Osteocyte (in vitro differentiated cells): ENCODE data around the gene DDIT3. TPM values are rescaled to one million over a fixed set of nuclear protein-coding genes. Genes with fewer than 3 reads are reported as not detected.

Source experiments
- DNase-seq: peaks from one replicate; pipeline ENCODE4 v3.0.0; 2021; ENCODE audit warnings: mixed read lengths; ENCODE audit not compliant: unreplicated experiment; ENCODE audit errors: extremely low spot score
- H3K27ac Mint-ChIP-seq: one replicate; pipeline ENCODE4 v1.8.0; 2021; ENCODE audit warnings: mild to moderate bottlenecking, mixed read lengths; ENCODE audit not compliant: unreplicated experiment
- H3K27me3 Mint-ChIP-seq: one replicate; pipeline ENCODE4 v1.8.0; 2021; ENCODE audit warnings: mixed read lengths; ENCODE audit not compliant: unreplicated experiment
- H3K36me3 Mint-ChIP-seq: one replicate; pipeline ENCODE4 v1.8.0; 2021; ENCODE audit warnings: mixed read lengths; ENCODE audit not compliant: unreplicated experiment
- H3K4me1 Mint-ChIP-seq: one replicate; pipeline ENCODE4 v1.8.0; 2021; ENCODE audit warnings: mixed read lengths; ENCODE audit not compliant: unreplicated experiment
- H3K4me3 Mint-ChIP-seq: one replicate; pipeline ENCODE4 v1.8.0; 2021; ENCODE audit warnings: mild to moderate bottlenecking, moderate library complexity, mixed read lengths; ENCODE audit not compliant: unreplicated experiment
- H3K9me3 Mint-ChIP-seq: one replicate; pipeline ENCODE4 v1.8.0; 2021; ENCODE audit warnings: mixed read lengths; ENCODE audit not compliant: unreplicated experiment
- total RNA-seq: library from RNA; stranded (reverse); gene quantifications from 2 replicates; pipeline ENCODE4 v1.2.1, GENCODE V29; 2021
- TF ChIP-seq, protein P1 (sequence below): fragments of 200-600 bp; sonication (generic); IDR thresholded peaks from 2 replicates; pipeline ENCODE4 v1.5.0; 2021; ENCODE audit warnings: antibody characterized with exemption, mild to moderate bottlenecking, moderate library complexity

The DDIT3 gene
- total RNA-seq, 1 donor from 2014 or later = 95.7 TPM

DNA sequence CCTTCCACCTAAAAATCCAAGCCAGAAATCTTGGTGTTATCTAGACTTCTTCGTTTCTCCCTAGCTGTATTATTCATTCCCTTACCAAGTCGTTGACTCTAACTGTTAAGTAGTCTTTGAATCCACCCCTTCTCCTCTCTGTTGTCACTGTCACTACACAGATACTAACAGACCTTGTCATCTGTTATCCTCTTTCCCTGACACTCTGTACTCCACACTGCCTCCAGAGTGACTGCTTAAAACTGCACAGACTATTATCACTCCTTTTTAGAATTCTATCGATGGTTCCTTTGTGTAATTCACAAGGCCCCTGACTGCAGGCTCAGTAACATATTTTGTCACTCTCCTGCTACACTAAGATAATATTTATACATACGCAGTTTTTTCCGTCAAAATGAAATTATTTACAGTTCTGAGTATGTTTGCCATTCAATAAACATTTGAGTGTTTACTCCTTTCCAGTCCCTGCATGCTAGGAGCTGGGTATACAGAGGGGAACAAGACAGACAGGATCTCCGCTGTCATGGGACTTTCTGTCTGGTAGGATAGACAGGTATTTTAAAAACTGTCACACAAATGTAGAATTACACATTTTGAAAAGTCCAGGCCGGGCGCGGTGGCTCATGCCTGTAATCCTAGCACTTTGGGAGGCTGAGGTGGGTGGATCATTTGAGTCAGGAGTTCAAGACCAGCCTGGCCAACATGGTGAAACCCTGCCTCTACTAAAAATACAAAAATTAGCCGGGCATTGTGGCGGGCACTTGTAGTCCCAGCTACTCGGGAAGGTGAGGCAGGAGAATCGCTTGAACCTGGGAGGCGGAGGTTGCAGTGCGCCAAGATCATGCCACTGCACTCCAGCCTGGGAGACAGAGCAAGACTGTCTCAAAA is 28.7 kb downstream of the DDIT3 start:
- TF ChIP-seq, protein P1, sequence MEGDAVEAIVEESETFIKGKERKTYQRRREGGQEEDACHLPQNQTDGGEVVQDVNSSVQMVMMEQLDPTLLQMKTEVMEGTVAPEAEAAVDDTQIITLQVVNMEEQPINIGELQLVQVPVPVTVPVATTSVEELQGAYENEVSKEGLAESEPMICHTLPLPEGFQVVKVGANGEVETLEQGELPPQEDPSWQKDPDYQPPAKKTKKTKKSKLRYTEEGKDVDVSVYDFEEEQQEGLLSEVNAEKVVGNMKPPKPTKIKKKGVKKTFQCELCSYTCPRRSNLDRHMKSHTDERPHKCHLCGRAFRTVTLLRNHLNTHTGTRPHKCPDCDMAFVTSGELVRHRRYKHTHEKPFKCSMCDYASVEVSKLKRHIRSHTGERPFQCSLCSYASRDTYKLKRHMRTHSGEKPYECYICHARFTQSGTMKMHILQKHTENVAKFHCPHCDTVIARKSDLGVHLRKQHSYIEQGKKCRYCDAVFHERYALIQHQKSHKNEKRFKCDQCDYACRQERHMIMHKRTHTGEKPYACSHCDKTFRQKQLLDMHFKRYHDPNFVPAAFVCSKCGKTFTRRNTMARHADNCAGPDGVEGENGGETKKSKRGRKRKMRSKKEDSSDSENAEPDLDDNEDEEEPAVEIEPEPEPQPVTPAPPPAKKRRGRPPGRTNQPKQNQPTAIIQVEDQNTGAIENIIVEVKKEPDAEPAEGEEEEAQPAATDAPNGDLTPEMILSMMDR = no peak

DNA sequence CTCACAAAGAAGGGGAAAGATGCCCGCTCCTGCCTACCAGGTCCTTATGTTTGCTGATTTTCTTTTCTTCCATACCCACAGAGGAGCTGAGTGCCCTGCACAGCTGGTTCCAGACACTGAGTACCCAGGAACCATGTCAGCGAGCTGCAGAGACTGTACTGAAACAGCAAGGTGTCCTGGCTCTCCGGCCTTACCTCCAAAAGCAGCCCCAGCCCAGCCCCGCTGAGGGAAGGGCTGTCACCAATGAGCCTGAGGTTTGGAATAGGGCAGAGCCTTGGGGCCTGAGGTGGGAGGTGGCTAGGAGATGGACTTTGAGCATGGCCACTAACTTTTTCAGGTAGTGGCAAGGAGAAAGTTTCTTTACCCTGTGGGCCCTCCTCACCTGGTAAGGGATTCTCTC is 30.2 kb downstream of the DDIT3 start:
- peaks cover 24% of the 10 kb centered on the region for H3K4me1 Mint-ChIP-seq
- H3K27ac Mint-ChIP-seq = no peak overlapping the region
- no peak for DNase-seq
- no peak overlapping the region for H3K4me3 Mint-ChIP-seq
- no peaks in the 10 kb centered on the region for H3K27me3 Mint-ChIP-seq
- H3K36me3 Mint-ChIP-seq = peaks cover 28% of the 10 kb centered on the region
- H3K9me3 Mint-ChIP-seq = no peaks in the 10 kb centered on the region
- TF ChIP-seq, protein P1 = no peak

More for the DNA sequence above, 28.7 kb downstream of the DDIT3 start:
- Mint-ChIP-seq H3K4me3 (no peak overlapping the region), H3K36me3 (peaks cover 35% of the 10 kb centered on the region), H3K27me3 (no peaks in the 10 kb centered on the region), H3K4me1 (peaks cover 24% of the 10 kb centered on the region), H3K9me3 (no peaks in the 10 kb centered on the region), H3K27ac (peak overlapping the region; percentile 66)
- DNase-seq = no peak

DNA sequence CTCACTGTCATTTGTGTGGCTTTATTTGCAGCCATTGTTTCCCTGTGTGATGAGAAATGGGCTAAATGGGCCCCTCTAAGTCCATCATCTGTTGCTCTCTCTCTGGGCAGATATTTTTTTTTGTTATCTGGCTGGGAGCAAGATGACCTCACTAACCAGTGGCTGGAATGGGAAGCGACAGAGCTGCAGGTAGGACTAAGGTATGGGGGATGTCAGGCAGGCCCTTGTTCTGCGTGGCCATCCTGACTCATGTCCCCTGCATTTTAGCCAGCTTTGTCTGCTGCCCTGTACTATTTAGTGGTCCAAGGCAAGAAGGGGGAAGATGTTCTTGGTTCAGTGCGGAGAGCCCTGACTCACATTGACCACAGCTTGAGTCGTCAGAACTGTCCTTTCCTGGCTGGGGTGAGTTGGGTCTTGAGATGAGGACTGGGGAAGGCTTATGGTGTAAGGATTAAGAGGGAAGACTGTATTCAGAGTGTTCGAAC is 31.1 kb downstream of the DDIT3 start:
- peaks cover 24% of the 10 kb centered on the region for H3K4me1 Mint-ChIP-seq
- TF ChIP-seq, protein P1 = no peak
- DNase-seq = no peak
- no peaks in the 10 kb centered on the region for H3K27me3 Mint-ChIP-seq
- H3K27ac Mint-ChIP-seq = peak overlapping the region; percentile 88
- no peaks in the 10 kb centered on the region for H3K9me3 Mint-ChIP-seq
- H3K4me3 Mint-ChIP-seq = peak overlapping the region; percentile 86
- H3K36me3 Mint-ChIP-seq = peaks cover 28% of the 10 kb centered on the region

DNA sequence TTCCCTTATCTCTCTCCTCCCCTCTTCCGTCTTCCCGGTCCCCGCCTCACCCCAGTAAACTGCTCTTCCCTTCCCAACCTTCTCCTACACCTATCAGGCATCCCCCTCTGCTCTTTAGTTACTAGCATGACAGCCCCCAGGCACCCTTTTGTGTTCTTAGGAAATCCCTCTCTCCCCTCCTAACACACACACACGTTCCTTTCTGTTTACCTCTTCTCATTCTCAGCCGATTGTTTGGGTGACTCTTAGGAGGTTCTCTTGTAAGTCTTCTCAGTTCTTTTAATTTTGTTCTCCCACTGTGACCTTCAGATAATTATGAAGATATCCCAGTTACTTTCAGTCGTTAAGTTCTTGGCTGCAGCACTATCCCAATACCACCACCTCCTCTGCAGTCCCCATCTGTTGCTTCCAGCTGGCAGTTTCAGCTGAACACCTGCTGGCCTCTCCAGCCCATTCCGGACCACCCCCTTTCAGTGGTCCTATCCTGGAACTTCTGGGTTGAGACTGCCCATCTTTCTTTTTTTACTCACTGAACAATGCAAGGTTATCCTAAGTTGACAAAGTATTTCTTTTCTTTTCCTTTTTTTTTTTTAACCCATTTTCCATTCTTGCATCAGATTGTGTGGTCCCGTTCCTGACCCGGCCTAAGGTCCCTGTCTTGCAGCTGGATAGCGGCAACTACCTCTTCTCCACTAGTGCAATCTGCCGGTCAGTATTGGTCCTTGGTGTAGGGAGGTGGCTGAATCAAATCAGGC is 31.7 kb downstream of the DDIT3 start:
- no peaks in the 10 kb centered on the region for H3K9me3 Mint-ChIP-seq
- H3K27me3 Mint-ChIP-seq = no peaks in the 10 kb centered on the region
- peaks cover 24% of the 10 kb centered on the region for H3K4me1 Mint-ChIP-seq
- H3K4me3 Mint-ChIP-seq = peak overlapping the region; percentile 86
- TF ChIP-seq, protein P1 = no peak
- H3K36me3 Mint-ChIP-seq = peaks cover 28% of the 10 kb centered on the region
- no peak for DNase-seq
- peak overlapping the region; percentile 88 for H3K27ac Mint-ChIP-seq
